GM19468 (cell line): ENCODE measurements around the gene PRSS12.
A peak's percentile ranks its signal among the peaks of the same experiment; 100 is the strongest.
"Not testable (repeated sequence)": the region's sequence is repeated elsewhere in the genome, so short reads cannot be mapped to it uniquely, and the experiment has no call there.

Experiments used
- ATAC-seq: cut with Tn5 transposase; IDR thresholded peaks from one replicate; pipeline ENCODE4 v1.9.1; 2021; ENCODE audit warnings: mild to moderate bottlenecking, moderate library complexity, moderate number of reproducible peaks; ENCODE audit not compliant: unreplicated experiment; ENCODE audit errors: extremely low read depth

Gene PRSS12

DNA sequence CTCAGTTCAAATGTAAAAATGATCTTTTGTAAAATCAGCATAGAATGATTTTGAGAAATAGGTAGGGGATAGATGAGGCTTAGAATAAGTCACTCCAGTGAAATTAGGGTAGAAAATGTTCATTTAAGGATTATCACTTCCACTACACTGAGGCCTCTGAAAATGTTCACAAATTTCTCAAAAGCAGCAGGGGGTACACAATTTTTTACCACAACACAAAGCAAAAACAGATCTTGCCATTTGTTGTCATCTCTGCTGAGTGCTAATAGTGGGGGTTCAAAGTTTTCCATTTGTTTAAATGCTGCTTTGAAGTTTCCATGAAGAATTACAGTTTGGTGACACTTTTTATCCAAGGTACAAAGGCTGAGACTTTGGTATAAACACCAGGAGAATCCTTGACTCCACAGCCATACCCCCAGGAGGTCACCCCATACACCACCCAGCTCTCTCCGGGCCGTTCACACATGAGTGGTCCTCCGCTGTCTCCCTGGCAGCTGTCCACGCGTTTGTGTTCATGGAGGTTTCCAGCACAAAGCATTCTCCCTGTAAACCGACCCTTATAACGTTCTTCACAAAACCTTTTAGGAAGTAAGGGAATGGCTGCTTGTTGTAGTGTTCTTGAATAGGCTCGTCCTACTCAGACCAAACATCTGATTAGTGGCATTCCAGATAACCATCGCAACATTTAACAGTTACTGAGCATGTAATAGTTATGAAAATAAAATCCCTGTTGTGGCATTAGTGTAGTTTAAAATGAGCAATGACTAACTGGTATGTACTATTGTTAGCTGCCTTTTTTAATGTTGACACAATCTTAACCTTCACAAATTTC is 71.0 kb downstream of the PRSS12 start:
- no peak for ATAC-seq

DNA sequence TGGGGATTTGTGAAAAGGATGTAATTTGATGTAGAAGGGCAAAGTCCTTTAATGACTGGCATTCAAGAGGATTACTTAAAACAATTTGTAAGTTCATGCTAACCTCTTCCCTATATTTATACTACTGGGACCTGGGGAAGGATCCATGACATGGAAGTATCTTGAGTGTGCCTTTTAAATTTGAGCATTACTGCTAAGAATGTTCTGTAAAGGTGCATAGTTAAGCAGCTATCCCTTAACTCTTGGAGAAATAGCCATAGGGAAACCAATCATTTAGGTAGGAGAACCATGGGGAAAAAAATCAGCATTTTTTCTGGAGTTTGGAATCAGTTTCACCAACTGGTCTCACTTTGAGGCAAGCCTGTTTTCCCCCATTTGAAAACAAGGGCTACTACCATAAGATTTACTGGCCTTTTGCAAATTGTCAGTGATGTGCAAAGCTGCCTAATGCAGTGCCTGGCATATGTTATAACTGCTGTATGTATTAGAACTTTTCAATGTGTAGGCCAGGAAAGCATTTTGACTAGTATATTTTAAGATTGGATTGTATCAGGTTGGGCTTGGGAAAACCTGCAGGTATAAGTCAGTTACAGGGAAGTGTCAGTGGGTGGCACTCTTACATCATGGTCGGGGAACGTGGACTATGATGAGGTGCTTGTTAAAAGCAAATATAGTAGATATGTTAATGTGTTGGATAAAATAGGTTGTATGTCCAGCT is 72.1 kb downstream of the PRSS12 start:
- ATAC-seq: peak; percentile 12

DNA sequence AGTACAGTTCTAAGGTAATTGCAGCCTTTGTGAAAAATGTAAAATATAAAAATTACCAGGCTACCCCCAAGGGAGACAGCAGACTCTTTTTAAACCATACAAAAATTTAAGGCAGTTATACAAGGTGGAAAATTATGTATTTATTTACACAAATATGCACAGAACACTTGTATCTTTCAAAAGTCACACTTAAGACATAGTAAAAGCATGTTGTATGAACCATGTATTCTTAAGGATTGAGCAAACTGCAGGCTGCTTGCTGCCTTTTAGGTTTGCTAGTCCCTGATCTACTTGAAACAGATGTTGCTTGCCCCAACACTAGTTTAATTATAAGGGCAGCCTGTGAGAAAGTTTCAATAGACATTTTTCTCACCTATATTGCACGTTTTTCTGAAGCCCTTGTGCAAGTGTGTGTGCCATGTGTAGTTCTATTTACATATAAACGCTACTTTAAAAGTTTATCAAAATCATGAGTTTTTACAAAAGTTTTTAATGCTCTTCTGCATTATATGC is 72.8 kb downstream of the PRSS12 start:
- ATAC-seq: no peak

DNA sequence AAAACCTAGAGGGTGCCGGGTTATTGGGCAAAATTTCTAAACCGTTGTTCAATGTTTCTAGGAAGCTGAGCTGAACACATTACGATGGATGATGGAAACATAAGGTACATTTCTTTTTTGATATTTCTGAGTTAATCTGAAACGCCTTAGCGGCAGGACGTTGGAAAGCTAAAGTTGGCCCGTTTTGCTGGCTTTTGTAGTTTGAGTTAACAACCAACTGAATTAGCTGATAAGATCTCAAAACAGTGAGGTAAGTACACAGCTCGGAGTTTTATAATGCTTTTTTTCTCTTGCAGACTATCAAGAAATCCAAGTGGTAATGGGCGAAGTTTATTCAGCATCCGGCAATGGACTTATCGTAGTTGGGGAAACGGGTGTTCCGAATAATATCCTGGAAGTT is 73.5 kb downstream of the PRSS12 start:
- ATAC-seq: no peak

DNA sequence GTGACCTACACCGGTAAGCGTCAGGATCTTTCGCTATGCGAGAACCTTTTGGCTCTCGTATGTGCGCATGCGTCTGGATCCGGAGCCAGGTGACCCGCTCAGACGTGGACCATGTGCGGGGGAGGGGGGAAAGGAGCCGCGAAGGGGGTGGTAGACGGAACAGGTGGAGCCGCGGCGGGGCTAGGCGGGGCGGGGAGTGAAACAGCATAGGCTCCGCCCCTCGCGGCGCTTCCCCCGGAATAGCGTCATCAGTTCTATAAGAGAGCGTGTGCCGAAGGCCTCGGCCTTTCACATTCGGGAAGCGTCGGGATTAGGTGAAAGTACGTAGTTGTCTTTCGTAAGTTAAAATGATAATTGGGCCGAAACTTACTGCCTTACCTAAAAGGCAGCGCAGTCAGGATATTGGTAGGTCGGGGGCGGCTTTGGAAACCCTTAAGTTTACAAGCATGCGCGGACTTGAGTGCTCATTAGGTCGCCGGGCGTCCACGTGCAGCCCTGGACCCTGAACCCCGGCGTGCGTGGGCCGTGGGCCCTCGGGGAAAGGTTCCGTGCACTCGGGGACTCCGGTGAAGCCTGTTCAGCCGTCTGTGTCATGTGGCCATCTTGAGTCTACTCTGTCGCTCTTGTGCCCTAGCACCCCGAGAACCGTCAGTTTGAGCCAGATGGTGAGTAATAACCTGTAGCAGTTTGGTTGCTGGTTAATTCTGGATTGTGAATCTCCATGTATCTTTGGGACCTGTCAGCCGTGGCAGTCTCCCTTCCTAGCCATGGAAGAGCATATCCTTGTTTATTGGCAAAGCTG is 74.1 kb downstream of the PRSS12 start:
- ATAC-seq: peak; percentile 89

DNA sequence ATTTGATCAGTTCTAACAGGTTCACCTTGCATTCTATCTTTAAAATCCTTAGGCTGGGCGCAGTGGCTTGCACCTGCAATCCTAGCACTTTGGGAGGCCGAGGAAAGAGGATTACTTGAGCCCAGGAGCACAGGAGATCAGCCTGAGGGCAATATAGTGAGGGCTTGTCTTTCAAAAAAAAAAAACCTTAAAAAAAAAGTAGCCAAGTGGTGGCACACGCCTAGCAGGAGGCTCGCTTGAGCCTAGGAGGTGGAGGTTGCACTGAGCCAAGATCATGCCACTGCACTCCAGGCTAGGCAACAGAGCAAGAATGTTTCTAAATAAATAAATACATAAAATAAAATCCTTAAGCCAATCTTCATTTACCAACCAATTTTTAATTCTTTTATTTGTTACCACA is 75.6 kb downstream of the PRSS12 start:
- ATAC-seq: no peak

DNA sequence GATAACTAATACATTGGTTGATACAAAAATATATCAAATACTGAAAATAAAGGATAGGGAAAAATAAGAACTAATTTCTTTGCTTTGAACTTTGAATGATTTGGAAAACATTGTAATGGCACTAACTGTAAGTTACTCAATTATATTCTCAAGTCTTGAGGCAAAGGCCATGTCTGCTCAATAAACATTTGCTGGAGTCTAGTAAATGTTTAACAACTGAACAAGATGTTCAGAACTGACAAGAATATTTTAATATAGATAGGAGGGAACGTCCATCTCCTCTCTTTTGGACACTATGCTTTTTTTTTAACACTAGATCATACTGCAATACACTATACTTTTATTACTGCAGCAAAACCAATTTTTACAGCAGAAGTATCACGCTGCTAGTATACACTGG is 76.2 kb downstream of the PRSS12 start:
- no peak for ATAC-seq

DNA sequence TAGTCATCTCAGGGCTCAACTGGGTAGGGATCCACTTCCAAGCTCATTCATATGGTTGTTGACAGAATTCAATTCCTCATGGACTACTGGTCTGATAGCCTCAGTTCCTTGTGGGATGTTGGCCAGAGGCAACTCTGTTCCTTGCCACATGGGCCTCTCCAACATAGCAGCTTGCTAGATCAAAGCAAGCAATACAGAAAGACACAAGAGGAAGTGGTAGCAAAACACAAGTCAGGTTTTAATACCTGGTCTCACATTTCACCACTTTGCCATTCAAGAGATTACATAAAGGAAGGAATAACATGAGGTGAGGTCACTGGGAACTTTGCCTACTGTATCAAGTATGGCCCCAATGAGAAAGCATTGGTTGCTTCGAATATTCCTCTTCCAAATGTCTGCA is 79.2 kb downstream of the PRSS12 start:
- no peak for ATAC-seq

DNA sequence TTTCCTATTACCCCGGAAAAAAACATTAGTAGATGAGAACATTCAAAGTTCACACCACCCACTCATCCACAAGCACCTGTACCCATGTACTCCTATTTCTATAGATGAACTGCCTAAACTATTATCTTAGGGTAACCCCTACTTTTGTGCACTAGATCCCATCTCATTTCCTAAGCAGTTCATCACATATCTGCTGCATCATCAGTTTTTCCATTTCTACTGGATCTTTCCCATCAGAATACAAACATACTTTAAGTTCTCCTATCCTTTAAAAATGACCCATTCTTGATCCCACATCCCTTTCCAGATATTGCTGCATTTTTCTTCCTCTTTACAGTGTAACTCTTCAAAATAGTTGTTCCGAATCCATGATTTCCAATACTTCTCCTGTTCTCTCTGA is 81.0 kb downstream of the PRSS12 start:
- ATAC-seq: no peak

DNA sequence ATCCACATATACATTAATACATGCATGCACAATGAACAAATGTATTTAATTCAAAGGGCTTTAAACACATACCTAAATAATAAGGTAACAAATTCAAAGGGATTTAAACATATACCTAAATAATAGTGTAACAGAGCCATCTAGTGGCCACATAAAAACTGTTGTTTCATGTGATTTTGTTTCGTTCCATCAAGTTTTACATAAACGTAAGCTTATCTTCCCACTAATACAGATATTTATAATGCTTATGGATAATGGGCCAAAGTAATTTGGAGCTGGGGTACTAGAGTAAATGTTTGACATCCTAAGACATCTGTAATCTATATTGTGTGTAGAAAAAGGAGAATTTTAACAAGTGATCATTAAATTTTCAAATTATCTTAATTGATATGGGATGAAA is 82.3 kb downstream of the PRSS12 start:
- no peak for ATAC-seq

DNA sequence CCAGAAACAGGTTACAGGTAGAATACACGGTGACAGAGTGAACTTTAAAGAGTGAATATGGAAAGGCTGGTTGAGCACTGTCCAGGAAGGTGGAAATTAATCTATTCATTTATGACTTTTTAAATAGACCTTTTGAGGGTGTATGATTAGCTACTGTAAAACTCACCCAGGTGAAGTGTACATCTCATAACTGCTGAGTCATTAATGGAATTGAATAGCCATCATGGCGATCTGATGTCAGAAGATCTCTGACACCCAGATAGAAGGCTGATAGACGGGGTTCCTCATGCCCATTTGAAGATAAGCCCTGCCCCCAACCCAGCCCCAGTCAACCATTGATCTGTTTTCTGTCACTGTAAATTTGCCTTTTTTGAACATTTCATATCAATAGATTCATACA is 84.0 kb downstream of the PRSS12 start:
- no peak for ATAC-seq

DNA sequence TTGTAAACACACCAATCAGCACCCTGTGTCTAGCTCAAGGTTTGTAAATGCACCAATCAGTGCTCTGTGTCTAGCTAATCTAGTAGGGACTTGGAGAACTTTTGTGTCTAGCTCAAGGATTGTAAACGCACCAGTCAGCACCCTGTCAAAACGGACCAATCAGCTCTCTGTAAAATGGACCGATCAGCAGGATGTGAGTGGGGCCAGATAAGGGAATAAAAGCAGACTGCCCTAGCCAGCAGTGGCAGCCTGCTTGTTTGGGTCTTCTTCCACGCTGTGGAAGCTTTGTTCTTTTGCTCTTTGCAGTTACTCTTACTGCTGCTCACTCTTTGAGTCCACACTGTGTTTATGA is 86.7 kb downstream of the PRSS12 start:
- ATAC-seq: not testable (repeated sequence)

DNA sequence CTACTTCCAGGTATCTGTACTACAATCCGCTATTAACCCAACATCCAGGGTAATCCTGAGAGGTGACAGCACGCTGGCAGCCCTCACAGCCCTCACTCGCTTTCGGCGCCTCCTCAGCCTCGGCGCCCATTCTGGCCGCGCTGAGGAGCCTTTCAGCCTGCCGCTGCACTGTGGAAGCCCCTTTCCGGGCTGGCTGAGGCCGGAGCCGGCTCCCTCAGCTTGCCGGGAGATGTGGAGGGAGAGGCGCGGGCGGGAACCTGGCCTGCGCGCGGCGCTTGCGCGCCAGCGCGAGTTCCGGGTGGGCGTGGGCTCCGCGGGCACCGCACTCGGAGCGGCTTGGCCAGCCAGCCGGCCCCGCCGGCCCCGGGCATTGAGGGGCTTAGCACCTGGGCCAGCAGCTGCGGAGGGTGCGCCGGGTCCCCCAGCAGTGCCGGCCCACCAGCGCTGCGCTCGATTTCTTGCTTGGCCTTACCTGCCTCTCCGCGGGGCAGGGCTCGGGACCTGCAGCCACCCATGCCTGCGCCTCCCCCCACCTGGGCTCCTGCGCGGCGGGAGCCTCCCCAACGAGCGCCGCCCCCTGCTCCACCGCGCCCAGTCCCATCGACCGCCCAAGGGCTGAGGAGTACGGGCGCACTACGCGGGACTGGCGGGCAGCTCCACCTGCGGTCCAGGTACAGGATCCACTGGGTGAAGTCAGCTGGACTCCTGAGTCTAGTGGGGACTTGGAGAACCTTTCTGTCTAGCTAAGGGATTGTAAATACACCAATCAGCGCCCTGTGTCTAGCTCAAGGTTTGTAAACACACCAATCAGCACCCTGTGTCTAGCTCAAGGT is 87.3 kb downstream of the PRSS12 start:
- ATAC-seq: no peak

DNA sequence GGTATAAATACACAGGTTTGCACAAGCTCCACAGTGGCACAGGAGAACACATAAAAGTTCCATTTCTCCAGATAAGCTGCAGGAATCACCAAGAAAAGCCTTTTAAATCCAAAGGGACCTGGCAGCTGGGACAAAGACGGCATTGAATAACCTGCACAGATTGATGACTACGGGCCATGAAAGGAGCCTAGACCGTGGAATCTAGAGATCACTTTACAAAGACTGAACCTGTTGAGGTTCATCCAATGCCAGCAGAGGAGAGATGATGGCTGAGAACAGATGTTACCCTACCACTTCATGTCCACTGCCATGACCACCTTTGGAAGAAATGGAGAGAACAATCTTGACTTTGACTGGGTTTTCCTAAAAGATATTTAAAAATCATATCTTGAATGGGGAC is 88.7 kb downstream of the PRSS12 start:
- no peak for ATAC-seq

DNA sequence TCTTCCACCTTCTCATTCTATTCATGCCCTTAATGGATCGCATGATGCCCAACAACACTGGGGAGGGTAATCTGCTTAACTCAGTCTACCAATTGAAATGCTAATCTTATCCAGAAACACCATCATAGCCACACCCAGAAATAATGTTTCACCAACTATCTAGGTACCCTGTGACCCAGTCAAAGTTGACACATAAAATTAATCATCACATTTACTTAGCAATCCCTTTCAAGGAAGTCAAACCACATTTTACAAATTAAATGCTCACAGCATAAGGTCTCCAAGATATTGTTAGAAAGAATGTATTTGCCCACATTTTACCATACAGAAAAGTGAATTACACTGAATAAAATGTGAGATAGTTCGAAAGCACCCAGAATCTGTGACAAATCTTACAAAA is 92.5 kb downstream of the PRSS12 start:
- no peak for ATAC-seq

DNA sequence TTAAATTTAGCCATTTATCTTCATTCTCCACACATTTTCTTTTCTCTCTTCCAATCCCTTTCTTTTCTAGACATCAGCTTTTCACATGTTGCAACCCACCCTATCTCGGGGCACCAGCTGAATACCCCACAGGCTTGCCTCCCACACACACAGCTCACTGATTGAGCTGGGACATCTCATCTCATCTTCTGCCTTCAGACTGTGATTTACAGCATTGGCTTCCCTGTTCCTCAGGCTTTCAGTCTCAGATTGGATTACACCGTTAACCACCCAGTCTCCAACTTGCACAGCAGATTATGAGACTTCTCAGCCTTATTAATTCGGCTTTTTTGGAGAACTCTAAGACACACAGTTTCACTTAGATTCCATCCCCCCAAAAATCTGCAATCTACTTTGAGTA is 93.7 kb downstream of the PRSS12 start:
- no peak for ATAC-seq

DNA sequence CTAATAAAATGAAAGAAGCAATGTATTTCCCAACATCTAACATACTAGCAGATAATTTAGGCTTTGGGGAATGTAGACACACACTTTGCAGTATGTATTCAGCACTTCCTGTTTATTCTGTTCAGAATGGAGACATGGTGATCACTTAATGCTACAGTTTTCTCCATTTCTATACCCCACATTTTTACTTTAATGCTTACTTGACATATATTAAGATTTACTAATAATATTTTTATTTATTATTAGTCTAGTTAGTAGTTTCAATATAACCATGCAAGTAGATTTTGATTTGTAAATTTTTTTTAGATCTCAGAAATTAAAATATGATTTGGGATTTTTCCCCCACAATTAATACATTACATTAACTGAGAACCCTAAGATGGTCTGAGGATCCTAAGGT is 98.4 kb downstream of the PRSS12 start:
- no peak for ATAC-seq

DNA sequence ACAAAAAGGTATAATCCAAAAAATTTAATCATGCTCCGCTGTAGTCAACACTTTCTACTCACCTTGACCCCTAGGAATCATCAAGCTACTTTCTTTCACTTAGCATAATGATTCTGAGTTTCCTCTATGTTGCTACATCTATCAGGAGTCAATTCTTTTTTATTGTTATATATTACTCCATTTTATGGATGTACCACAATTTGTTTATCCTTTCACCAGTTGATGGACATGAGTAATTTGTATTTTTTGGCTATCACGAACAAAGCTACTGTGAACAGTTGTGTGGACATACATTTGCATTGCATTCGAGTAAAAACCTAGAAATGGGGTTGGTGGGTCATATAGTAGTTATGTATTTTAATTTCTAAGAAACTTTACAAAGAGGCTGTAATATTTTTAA is 102.9 kb downstream of the PRSS12 start:
- no peak for ATAC-seq

DNA sequence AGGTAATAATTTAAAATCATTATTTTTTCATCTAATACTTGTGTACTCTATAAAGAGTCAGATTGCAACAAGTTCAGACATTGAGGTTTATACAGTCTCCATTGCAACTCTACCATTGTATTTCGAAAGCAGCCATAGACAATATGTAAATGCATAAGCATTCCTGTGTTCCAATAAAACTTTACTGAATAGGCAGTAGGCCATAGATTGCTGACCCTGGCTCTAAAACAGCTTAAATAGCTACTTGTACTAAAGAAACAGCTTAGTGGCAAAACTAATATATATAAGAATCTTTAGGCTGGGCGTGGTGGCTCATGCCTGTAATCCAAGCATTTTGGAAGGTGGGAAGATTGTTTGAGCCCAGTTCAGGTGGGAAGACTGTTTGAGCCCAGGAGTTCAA is 115.3 kb downstream of the PRSS12 start:
- no peak for ATAC-seq

DNA sequence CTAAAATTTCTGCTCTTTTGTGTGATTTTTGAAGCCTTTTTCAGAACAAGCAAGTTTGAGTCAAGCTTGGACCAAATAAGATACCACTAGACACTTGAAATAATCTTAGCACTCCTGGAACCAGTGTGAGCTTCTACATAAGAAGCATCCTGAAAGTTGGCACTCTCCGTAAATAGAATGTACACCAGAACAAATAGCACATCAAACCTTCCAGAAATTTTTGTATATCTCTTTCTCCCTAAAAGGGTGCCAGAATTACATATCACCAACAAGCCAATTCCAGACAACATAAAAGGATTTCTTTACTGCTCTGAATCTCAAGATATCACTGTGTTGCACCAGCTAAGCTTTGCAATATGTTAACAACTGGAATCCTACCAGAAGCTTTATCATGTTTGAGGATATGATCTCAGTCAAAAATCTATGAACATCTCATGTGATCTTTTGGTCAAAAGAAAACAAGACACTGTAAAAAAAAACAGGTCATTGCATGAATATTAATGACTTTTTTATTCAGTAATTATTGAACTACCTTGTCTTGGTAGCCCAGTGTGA is 117.2 kb downstream of the PRSS12 start:
- ATAC-seq: no peak
